GM12875 (cell line): ENCODE data around the gene CISH.

Source experiments
- H3K4me3 ChIP-seq: one replicate; pipeline ENCODE4 v1.5.1; 2011; ENCODE audit warnings: low read depth, low read length, control low read depth
- CTCF ChIP-seq: IDR thresholded peaks from 2 replicates; pipeline ENCODE4 v1.5.1; 2011; ENCODE audit warnings: low read depth, mild to moderate bottlenecking, control low read depth, inconsistent platforms, low read length, moderate library complexity, borderline replicate concordance; ENCODE audit not compliant: insufficient read depth

Gene CISH

GRCh38 chr3:50587806-50588758 lies 23.5 kb downstream of the CISH start:
- H3K4me3 ChIP-seq: no peak overlapping the region
- no peak for TF ChIP-seq CTCF

GRCh38 chr3:50587373-50587772 lies 24.2 kb downstream of the CISH start:
- H3K4me3 ChIP-seq: no peak overlapping the region
- no peak for TF ChIP-seq CTCF

GRCh38 chr3:50586763-50587070 lies 24.9 kb downstream of the CISH start:
- no peak for TF ChIP-seq CTCF
- H3K4me3 ChIP-seq: no peak overlapping the region

GRCh38 chr3:50585919-50586762 lies 25.4 kb downstream of the CISH start:
- no peak for TF ChIP-seq CTCF
- no peak overlapping the region for H3K4me3 ChIP-seq

- TF ChIP-seq CTCF: no peak
- no peak overlapping the region for H3K4me3 ChIP-seq
Measured at GRCh38 chr3:50584391-50584790, 27.2 kb downstream of the CISH start.

GRCh38 chr3:50583897-50584296 lies 27.7 kb downstream of the CISH start:
- no peak overlapping the region for H3K4me3 ChIP-seq
- no peak for TF ChIP-seq CTCF

GRCh38 chr3:50582083-50582482 lies 29.5 kb downstream of the CISH start:
- H3K4me3 ChIP-seq: no peak overlapping the region
- TF ChIP-seq CTCF: no peak
